Panc1 (cell line): Measurements from ENCODE around the gene KCTD4. TPM values are rescaled to one million over a fixed set of nuclear protein-coding genes. Genes with fewer than 3 reads are reported as not detected.

Experiments
- ATAC-seq: fragments of 200-7000 bp; cut with Tn5 transposase; 2 replicates; pipeline ENCODE4 v1.9.1; 2020; ENCODE audit warnings: mild to moderate bottlenecking, moderate library complexity
- BruUV-seq: library from RNA; stranded (reverse); fragments of 400-500 nt; replicated peaks from 2 replicates; lab custom pipeline; 2021; lab: Mats Ljungman, UMichigan
- CTCF ChIA-PET: fragments of 300-600 bp; sonication (Branson Sonifier 250); formaldehyde crosslinking; loops from one replicate; lab custom pipeline; 2022; ENCODE audit warnings: antibody characterized with exemption; lab: Charles Lee
- POLR2A ChIA-PET: fragments of 300-600 bp; sonication (Branson Sonifier 250); formaldehyde crosslinking; loops from one replicate; lab custom pipeline; 2022; ENCODE audit warnings: antibody characterized with exemption; lab: Charles Lee
- DNase-seq: peaks from one replicate; pipeline ENCODE4 v3.0.0-alpha.2; 2010; ENCODE audit warnings: low read depth, low spot score
- H3K27ac ChIP-seq: 2 replicates; pipeline ENCODE4 v1.5.1; 2011; ENCODE audit warnings: mild to moderate bottlenecking, low read length, inconsistent platforms
- H3K27me3 ChIP-seq: fragments of 200-500 bp; sonication (Bioruptor generic); 2 replicates; pipeline ENCODE4 v1.6.0; 2014; ENCODE audit warnings: low read length, inconsistent platforms; ENCODE audit not compliant: control insufficient read depth, insufficient read depth
- H3K36me3 ChIP-seq: fragments of 200-500 bp; sonication (Bioruptor generic); 2 replicates; pipeline ENCODE4 v1.5.1; 2014; ENCODE audit warnings: inconsistent platforms, mild to moderate bottlenecking, low read length, moderate library complexity; ENCODE audit not compliant: control insufficient read depth, insufficient read depth
- H3K4me1 ChIP-seq: 2 replicates; pipeline ENCODE4 v1.5.1; 2011; ENCODE audit warnings: inconsistent platforms, mild to moderate bottlenecking, low read length, moderate library complexity; ENCODE audit not compliant: control insufficient read depth, insufficient read depth
- H3K4me3 ChIP-seq, 2 experiments: 2 replicates each; pipeline ENCODE4 v1.5.1; 2011 to 2012; ENCODE audit warnings: low read depth in 2 of 2, low read length in 2 of 2, mild to moderate bottlenecking in 2 of 2, inconsistent platforms in 1 of 2, moderate library complexity in 1 of 2
- H3K9me3 ChIP-seq: fragments of 200-500 bp; sonication (Bioruptor generic); 2 replicates; pipeline ENCODE4 v1.5.1; 2014; ENCODE audit warnings: low read depth, mild to moderate bottlenecking, inconsistent platforms, low read length, moderate library complexity; ENCODE audit not compliant: control insufficient read depth, insufficient read depth
- CTCF ChIP-seq: fragments of 450-650 bp; IDR thresholded peaks from 2 replicates; pipeline ENCODE4 v1.5.1; 2017; ENCODE audit warnings: mild to moderate bottlenecking
- POLR2AphosphoS5 ChIP-seq: IDR thresholded peaks from 2 replicates; pipeline ENCODE4 v1.6.1; 2012; ENCODE audit warnings: mild to moderate bottlenecking, low read depth, low read length, moderate library complexity
- REST ChIP-seq, 2 experiments: IDR thresholded peaks; 2 replicates each; pipeline ENCODE4 v1.6.1; 2011 to 2012; ENCODE audit warnings: low read depth in 2 of 2, control low read depth in 1 of 2, low read length in 1 of 2, mild to moderate bottlenecking in 1 of 2, moderate library complexity in 1 of 2; ENCODE audit not compliant: insufficient read depth in 1 of 2
- SIN3A ChIP-seq: IDR thresholded peaks from 2 replicates; pipeline ENCODE4 v1.6.1; 2012; ENCODE audit warnings: low read depth, mild to moderate bottlenecking, low read length, moderate library complexity, borderline replicate concordance; ENCODE audit not compliant: insufficient read depth
- TCF7L2 ChIP-seq: IDR thresholded peaks from 2 replicates; pipeline ENCODE4 v1.6.1; 2011; ENCODE audit warnings: mild to moderate bottlenecking, low read depth, low read length, inconsistent platforms
- in situ Hi-C: cut with HindIII; loops from 2 replicates; pipeline ENCODE4 v1.10.0; 2016; ENCODE audit warnings: low sequenced_read_pairs, low pct_unique_long_range_greater_than_20kb
- intact Hi-C: fragments of 100-400 bp; cut with micrococcal nuclease; formaldehyde crosslinking; loops from one replicate; pipeline ENCODE4 v1.10.0; 2022; ENCODE audit not compliant: unreplicated experiment
- total RNA-seq: library from RNA; stranded (reverse); gene quantifications from one replicate; pipeline ENCODE4 v1.2.1, GENCODE V29; 2021; ENCODE audit not compliant: unreplicated experiment

Gene KCTD4
- total RNA-seq, 1 experiment from 2014 or later, result not detected

GRCh38 chr13:45198924-45199323 lies 1.9 kb downstream of the KCTD4 start:
- Histone ChIP-seq H3K4me1 (no peaks in the 10 kb centered on the region; the same call in 1 of the 2 replicates), H3K27me3 (no peaks in the 10 kb centered on the region), H3K4me3 (no peak overlapping the region), H3K27ac (no peak overlapping the region), H3K36me3 (no peaks in the 10 kb centered on the region), H3K9me3 (no peaks in the 10 kb centered on the region)
- POLR2A ChIA-PET, result no interaction called here
- BruUV-seq, result no TSS peak
- CTCF ChIA-PET, result no interaction called here
- intact Hi-C loops, result no loop called here
- in situ Hi-C loops, result no loop called here
- DNase-seq, result no peak
- no peak for ATAC-seq
- TF ChIP-seq SIN3A, result no peak
- no peak for TF ChIP-seq POLR2AphosphoS5
- no peak for TF ChIP-seq TCF7L2
- TF ChIP-seq REST (IDR thresholded peaks at IDR 0.05; ENCODE audit: insufficient read depth in 1 of 2, low read depth in 2 of 2, low read length in 1 of 2), result no peak
- TF ChIP-seq CTCF, result no peak

GRCh38 chr13:45198041-45198440 lies 2.8 kb downstream of the KCTD4 start:
- Histone ChIP-seq H3K27ac (no peak overlapping the region), H3K4me1 (no peaks in the 10 kb centered on the region; the same call in none of the 2 replicates), H3K4me3 (no peak overlapping the region), H3K36me3 (no peaks in the 10 kb centered on the region), H3K27me3 (no peaks in the 10 kb centered on the region), H3K9me3 (no peaks in the 10 kb centered on the region)
- in situ Hi-C loops (no loop called here), intact Hi-C loops (no loop called here)
- no TSS peak for BruUV-seq
- POLR2A ChIA-PET, result no interaction called here
- CTCF ChIA-PET, result no interaction called here
- no peak for DNase-seq
- TF ChIP-seq SIN3A (no peak), REST (IDR thresholded peaks at IDR 0.05; ENCODE audit: insufficient read depth in 1 of 2, low read depth in 2 of 2, low read length in 1 of 2) (no peak), TCF7L2 (no peak), CTCF (no peak), POLR2AphosphoS5 (no peak)
- ATAC-seq, result no peak
